ENCODE data around the gene PXYLP1. TPM values are rescaled to one million over a fixed set of nuclear protein-coding genes. Genes with fewer than 3 reads are reported as not detected.

PXYLP1 gene
- total and polyA plus RNA-seq, 2 of the 8 experiments (the other 6 are each of a cell fraction or from before 2014, with no cell fraction given), result 19.4 to 20.6 TPM

- no peak for TF ChIP-seq TBP (IDR thresholded peaks at IDR 0.05; ENCODE audit: low read depth, low read length)
- TF ChIP-seq RBBP5 (IDR thresholded peaks at IDR 0.05; ENCODE audit: borderline replicate concordance, low read depth, low read length), result no peak
- TF ChIP-seq PHF8 (conservative IDR thresholded peaks at IDR 0.05; ENCODE audit: low read depth, low read length), result no peak
- TF ChIP-seq RAD21 (IDR thresholded peaks at IDR 0.05 in 1 of 2, conservative IDR thresholded peaks at IDR 0.05 in 1 of 2; ENCODE audit: low read depth in 2 of 2, low read length in 2 of 2), result no peak
- TF ChIP-seq ASH2L (IDR thresholded peaks at IDR 0.05; ENCODE audit: low read length), result no peak
- TF ChIP-seq HDAC2 (IDR thresholded peaks at IDR 0.05; ENCODE audit: borderline replicate concordance in 1 of 2, low read depth in 2 of 2, low read length in 2 of 2), result no peak
- TF ChIP-seq RNF2 (IDR thresholded peaks at IDR 0.05; ENCODE audit: borderline replicate concordance, low read depth, low read length, missing control alignments, poor library complexity, severe bottlenecking), result no peak
Measured at GRCh38 chr3:141261472-141262307, 30.1 kb downstream of the PXYLP1 start (continued).
